HepG2 (cell line): ENCODE results near the gene THADA. TPM values are rescaled to one million over a fixed set of nuclear protein-coding genes. Genes with fewer than 3 reads are reported as not detected.

Source experiments
- ATAC-seq: fragments of 200-7000 bp; cut with Tn5 transposase; 3 replicates; pipeline ENCODE4 v1.9.1; 2020; ENCODE audit warnings: mild to moderate bottlenecking, moderate library complexity
- BruUV-seq: library from RNA; stranded (reverse); fragments of 400-500 nt; replicated peaks from 2 replicates; lab custom pipeline; 2021; lab: Mats Ljungman, UMichigan
- CTCF ChIA-PET: fragments of 300-600 bp; formaldehyde crosslinking; extraction: SDS; loops from one replicate; lab custom pipeline; 2021; ENCODE audit warnings: low total read pairs, inconsistent platforms, low intra/inter-chr PET ratio; lab: Yijun Ruan, JAX
- POLR2A ChIA-PET: fragments of 350-600 bp; sonication (Branson Sonifier 250); formaldehyde crosslinking; loops from one replicate; lab custom pipeline; 2020; ENCODE audit warnings: antibody characterized with exemption, inconsistent platforms; lab: Yijun Ruan, JAX
- DNase-seq: peaks from one replicate; pipeline ENCODE4 v3.0.0-alpha.2; 2015; ENCODE audit warnings: low spot score
- FAIRE-seq: peaks from 3 replicates; lab custom pipeline; 2011; peaks lifted over from hg19 to GRCh38; lab: Jason Lieb, UNC
- H2AFZ ChIP-seq: one replicate; pipeline ENCODE4 v1.6.1; 2011; ENCODE audit warnings: low read length, inconsistent platforms
- H3K27ac ChIP-seq: fragments of 300-600 bp; 3 replicates; pipeline ENCODE4 v1.8.0; 2011; ENCODE audit warnings: mixed run types, mild to moderate bottlenecking, mixed read lengths, low read length, inconsistent platforms; ENCODE audit not compliant: insufficient read depth; ENCODE audit errors: extremely low read length
- H3K27me3 ChIP-seq, 2 experiments: fragments of 200-600 bp in 1 of 2; 2 replicates in 1 of 2; 3 replicates in 1 of 2; pipeline versions ENCODE4 v1.6.0 to v1.8.0; 2011; ENCODE audit warnings: low read length in 2 of 2, mild to moderate bottlenecking in 2 of 2, moderate library complexity in 2 of 2, inconsistent platforms in 1 of 2; ENCODE audit not compliant: insufficient read depth in 2 of 2, control insufficient read depth in 1 of 2
- H3K36me3 ChIP-seq, 2 experiments: fragments of 200-600 bp in 1 of 2; replicated peaks in 1 of 2; 2 replicates in 1 of 2; 3 replicates in 1 of 2; pipeline versions ENCODE4 v1.5.1 to v1.8.0; 2011; ENCODE audit warnings: low read length in 2 of 2, inconsistent platforms in 1 of 2; ENCODE audit not compliant: insufficient read depth in 2 of 2, control insufficient read depth in 1 of 2
- H3K4me1 ChIP-seq: 2 replicates; pipeline ENCODE4 v1.5.1; 2012; ENCODE audit warnings: low read length, inconsistent platforms; ENCODE audit not compliant: insufficient read depth
- H3K4me2 ChIP-seq: 2 replicates; pipeline ENCODE4 v1.6.0; 2011; ENCODE audit warnings: low read depth, low read length, inconsistent platforms
- H3K4me3 ChIP-seq, 3 experiments: fragments of 200-600 bp in 1 of 3; sonication (generic), shearing (Covaris generic) in 1 of 3; replicated peaks in 1 of 3; 2 replicates each; pipeline ENCODE4 v1.5.1; 2011 to 2016; ENCODE audit warnings: low read length in 3 of 3, inconsistent platforms in 2 of 3, low read depth in 2 of 3, mild to moderate bottlenecking in 2 of 3, control low read depth in 1 of 3, mixed read lengths in 1 of 3; ENCODE audit not compliant: insufficient read depth in 1 of 3
- H3K79me2 ChIP-seq: one replicate; pipeline ENCODE4 v1.6.1; 2011; ENCODE audit warnings: low read length, inconsistent platforms; ENCODE audit not compliant: insufficient read depth
- H3K9ac ChIP-seq: 2 replicates; pipeline ENCODE4 v1.6.0; 2011; ENCODE audit warnings: mild to moderate bottlenecking, low read depth, low read length, inconsistent platforms; ENCODE audit not compliant: insufficient read depth
- H3K9me3 ChIP-seq: 2 replicates; pipeline ENCODE4 v1.5.1; 2012; ENCODE audit warnings: mild to moderate bottlenecking, low read length
- H4K20me1 ChIP-seq: 2 replicates; pipeline ENCODE4 v1.6.0; 2011; ENCODE audit warnings: inconsistent platforms, mild to moderate bottlenecking, low read length, moderate library complexity; ENCODE audit not compliant: insufficient read depth
- AHR ChIP-seq: IDR thresholded peaks from 2 replicates; pipeline ENCODE4 v1.6.1; 2018; ENCODE audit warnings: missing genetic modification reagents, missing compliant biosample characterization
- BORCS8-MEF2B ChIP-seq: sonication (generic); formaldehyde crosslinking; IDR thresholded peaks from 2 replicates; pipeline ENCODE4 v1.8.0; 2022; ENCODE audit warnings: mild to moderate bottlenecking, missing genetic modification reagents
- MIER3 ChIP-seq: IDR thresholded peaks from 2 replicates; pipeline ENCODE4 v1.6.1; 2016; ENCODE audit warnings: missing compliant biosample characterization, borderline replicate concordance
- MLX ChIP-seq: IDR thresholded peaks from 2 replicates; pipeline ENCODE4 v1.6.1; 2016
- PRMT3 ChIP-seq: sonication (generic); formaldehyde crosslinking; IDR thresholded peaks from 2 replicates; pipeline ENCODE4 v1.8.1; 2022; ENCODE audit warnings: low read depth, mild to moderate bottlenecking, moderate library complexity, missing genetic modification reagents, borderline replicate concordance
- RARA ChIP-seq: IDR thresholded peaks from 2 replicates; pipeline ENCODE4 v1.6.1; 2016; ENCODE audit warnings: missing genetic modification reagents, missing compliant biosample characterization
- SOX13 ChIP-seq, 3 experiments: fragments of 450-650 bp in 1 of 3; sonication (generic) in 1 of 3; formaldehyde crosslinking in 1 of 3; IDR thresholded peaks in 2 of 3; conservative IDR thresholded peaks in 1 of 3; 2 replicates each; pipeline versions ENCODE4 v1.5.0 to v1.6.1; 2016 to 2020; ENCODE audit warnings: antibody characterized with exemption in 1 of 3, mild to moderate bottlenecking in 1 of 3, missing compliant biosample characterization in 1 of 3, missing genetic modification reagents in 1 of 3, moderate library complexity in 1 of 3
- SP5 ChIP-seq: IDR thresholded peaks from 2 replicates; pipeline ENCODE4 v1.6.1; 2016; ENCODE audit warnings: low read depth, borderline replicate concordance
- ZNF12 ChIP-seq: sonication (generic); formaldehyde crosslinking; IDR thresholded peaks from 2 replicates; pipeline ENCODE4 v1.5.0; 2020; ENCODE audit warnings: missing genetic modification reagents
- ZNF280B ChIP-seq: sonication (generic); formaldehyde crosslinking; IDR thresholded peaks from 2 replicates; pipeline ENCODE4 v1.5.0; 2020; ENCODE audit warnings: missing genetic modification reagents, mild to moderate bottlenecking, borderline replicate concordance
- ZNF501 ChIP-seq: sonication (generic); formaldehyde crosslinking; IDR thresholded peaks from 2 replicates; pipeline ENCODE4 v1.5.1; 2020; ENCODE audit warnings: mild to moderate bottlenecking, moderate library complexity, missing genetic modification reagents
- ZNF619 ChIP-seq: sonication (generic); formaldehyde crosslinking; IDR thresholded peaks from 2 replicates; pipeline ENCODE4 v1.4.0; 2020; ENCODE audit warnings: mild to moderate bottlenecking, missing genetic modification reagents
- ZNF768 ChIP-seq: sonication (generic); formaldehyde crosslinking; IDR thresholded peaks from 2 replicates; pipeline ENCODE4 v1.4.0; 2020; ENCODE audit warnings: missing genetic modification reagents
- ZNF883 ChIP-seq: sonication (generic); formaldehyde crosslinking; IDR thresholded peaks from 2 replicates; pipeline ENCODE4 v1.5.1; 2020; ENCODE audit warnings: mild to moderate bottlenecking, missing genetic modification reagents; ENCODE audit errors: not compliant biosample characterization
- WGBS: methylation state at CpG from one replicate; pipeline ENCODE4 v1.1.6; 2017; ENCODE audit warnings: low lambda C conversion rate; 5-methylcytosine and 5-hydroxymethylcytosine counted together
- in situ Hi-C: cut with HindIII; loops from 2 replicates; pipeline ENCODE4 v1.10.0; 2017; ENCODE audit warnings: low pct_unique_long_range_greater_than_20kb; ENCODE audit not compliant: extremely low pct_ligation_motif_present
- intact Hi-C: fragments of 100-400 bp; cut with micrococcal nuclease; formaldehyde crosslinking; loops from one replicate; pipeline ENCODE4 v1.10.0; 2022; ENCODE audit not compliant: unreplicated experiment
- polyA plus RNA-seq, 8 experiments: library from polyadenylated mRNA; depleted of rRNA in 3 of 8; stranded (reverse) in 7 of 8; unstranded in 1 of 8; fragments of >200 nt; fragmentation: Illumina TruSeq in 4 of 8; extraction: Trizol in 4 of 8; gene quantifications; 2 replicates each; pipeline versions ENCODE4 v1.2.1 to v1.2.3, GENCODE V29; 2011 to 2016; ENCODE audit warnings: low read depth in 4 of 8, missing spikeins in 1 of 8, mixed read lengths in 1 of 8; ENCODE audit not compliant: insufficient read depth in 1 of 8
- total RNA-seq, 5 experiments: library from RNA; depleted of rRNA; stranded (reverse); fragments of >200 nt; fragmentation: Illumina TruSeq; extraction: Trizol; gene quantifications; 2 replicates each; pipeline ENCODE4 v1.2.3, GENCODE V29; 2016; ENCODE audit warnings: low read depth in 1 of 5
- TF ChIP-seq, protein P1 (sequence below): IDR thresholded peaks from 2 replicates; pipeline ENCODE4 v1.6.1; 2016; ENCODE audit warnings: low read depth, borderline replicate concordance
- TF ChIP-seq, protein P2 (sequence below): sonication (generic); formaldehyde crosslinking; IDR thresholded peaks from 2 replicates; pipeline ENCODE4 v1.5.1; 2020; ENCODE audit warnings: missing genetic modification reagents, mild to moderate bottlenecking, borderline replicate concordance

The THADA gene
- total and polyA plus RNA-seq, 2 of the 13 experiments (the other 11 are each of a cell fraction or from before 2014, with no cell fraction given): 12.7 to 21.7 TPM

- FAIRE-seq: peak; percentile 65
- Histone ChIP-seq H3K27me3 (no peaks in the 10 kb centered on the region), H3K79me2 (no peaks in the 10 kb centered on the region), H3K27ac (peak overlapping the region; percentile 95), H4K20me1 (no peaks in the 10 kb centered on the region), H3K36me3 (no peaks in the 10 kb centered on the region), H3K4me1 (peaks cover 96% of the 10 kb centered on the region), H3K4me2 (peak overlapping the region; percentile 97), H3K9me3 (no peaks in the 10 kb centered on the region), H2AFZ (no peak overlapping the region), H3K4me3 (peak overlapping the region; percentile 1 to 76 (median 32); a peak in 4 of 6 replicates), H3K9ac (peak overlapping the region; percentile 61)
- CTCF ChIA-PET: no interaction called here
- peak; percentile 37 for DNase-seq
- POLR2A ChIA-PET: interaction anchor here (0.9 to 10.9 kb wide), 12 partner anchors 9 to 267 kb away, joined by 4 to 324 read pairs (median 14); partner anchors contain the start of gene ZFP36L2
- WGBS: 21% methylated on average over 12 of the region's 12 CpGs
- intact Hi-C loops (loop anchor here (1.0 kb wide), 1 partner anchor 31 kb away; no protein-coding TSS in a partner anchor), in situ Hi-C loops (no loop called here)
- no TSS peak for BruUV-seq
- ATAC-seq: peak; percentile 9
- peak; percentile 60; the same call in 1 of the 2 replicates for TF ChIP-seq AHR (CRISPR knock-in tag)
- peak; percentile 61 for TF ChIP-seq BORCS8-MEF2B
- TF ChIP-seq RARA (CRISPR knock-in tag): peak; percentile 72
- no peak for TF ChIP-seq ZNF12
- peak; percentile 27; the same call in 1 of the 2 replicates for TF ChIP-seq ZNF768 (CRISPR knock-in tag)
- peak; percentile 25 for TF ChIP-seq ZNF883 (CRISPR knock-in tag)
- 0 out of 2 replicates have a peak, but pooled peaks have one; percentile 67 for TF ChIP-seq PRMT3 (CRISPR knock-in tag)
- 0 out of 2 replicates have a peak, but pooled peaks have one; percentile 53 for TF ChIP-seq SP5 (CRISPR knock-in tag)
- TF ChIP-seq ZNF619 (CRISPR knock-in tag): 0 out of 2 replicates have a peak, but pooled peaks have one; percentile 70
- TF ChIP-seq ZNF501 (CRISPR knock-in tag): no peak; the same call in 1 of the 2 replicates
- TF ChIP-seq, protein P1, sequence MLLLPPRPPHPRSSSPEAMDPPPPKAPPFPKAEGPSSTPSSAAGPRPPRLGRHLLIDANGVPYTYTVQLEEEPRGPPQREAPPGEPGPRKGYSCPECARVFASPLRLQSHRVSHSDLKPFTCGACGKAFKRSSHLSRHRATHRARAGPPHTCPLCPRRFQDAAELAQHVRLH (CRISPR knock-in tag): peak; percentile 24; the same call in 1 of the 2 replicates
- TF ChIP-seq, protein P2, sequence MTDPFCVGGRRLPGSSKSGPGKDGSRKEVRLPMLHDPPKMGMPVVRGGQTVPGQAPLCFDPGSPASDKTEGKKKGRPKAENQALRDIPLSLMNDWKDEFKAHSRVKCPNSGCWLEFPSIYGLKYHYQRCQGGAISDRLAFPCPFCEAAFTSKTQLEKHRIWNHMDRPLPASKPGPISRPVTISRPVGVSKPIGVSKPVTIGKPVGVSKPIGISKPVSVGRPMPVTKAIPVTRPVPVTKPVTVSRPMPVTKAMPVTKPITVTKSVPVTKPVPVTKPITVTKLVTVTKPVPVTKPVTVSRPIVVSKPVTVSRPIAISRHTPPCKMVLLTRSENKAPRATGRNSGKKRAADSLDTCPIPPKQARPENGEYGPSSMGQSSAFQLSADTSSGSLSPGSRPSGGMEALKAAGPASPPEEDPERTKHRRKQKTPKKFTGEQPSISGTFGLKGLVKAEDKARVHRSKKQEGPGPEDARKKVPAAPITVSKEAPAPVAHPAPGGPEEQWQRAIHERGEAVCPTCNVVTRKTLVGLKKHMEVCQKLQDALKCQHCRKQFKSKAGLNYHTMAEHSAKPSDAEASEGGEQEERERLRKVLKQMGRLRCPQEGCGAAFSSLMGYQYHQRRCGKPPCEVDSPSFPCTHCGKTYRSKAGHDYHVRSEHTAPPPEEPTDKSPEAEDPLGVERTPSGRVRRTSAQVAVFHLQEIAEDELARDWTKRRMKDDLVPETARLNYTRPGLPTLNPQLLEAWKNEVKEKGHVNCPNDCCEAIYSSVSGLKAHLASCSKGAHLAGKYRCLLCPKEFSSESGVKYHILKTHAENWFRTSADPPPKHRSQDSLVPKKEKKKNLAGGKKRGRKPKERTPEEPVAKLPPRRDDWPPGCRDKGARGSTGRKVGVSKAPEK: 0 out of 2 replicates have a peak, but pooled peaks have one; percentile 64
- peak; percentile 20; the same call in 1 of the 2 replicates for TF ChIP-seq SOX13 (IDR thresholded peaks at IDR 0.05)
- TF ChIP-seq SOX13 (CRISPR knock-in tag; conservative IDR thresholded peaks at IDR 0.05 in 1 of 2, IDR thresholded peaks at IDR 0.05 in 1 of 2): no peak
- TF ChIP-seq MIER3: no peak
- peak; percentile 30; the same call in 1 of the 2 replicates for TF ChIP-seq MLX (CRISPR knock-in tag)
- TF ChIP-seq ZNF280B (CRISPR knock-in tag): peak; percentile 84
These were observed 402.8 kb downstream of the THADA start for GRCh38 chr2:43192744-43193651.
